SU-DHL-6 (cell line): ENCODE results near the gene PCAT6.

Experiments
- CTCF ChIP-seq: fragments of 200-600 bp; sonication (generic); IDR thresholded peaks from one replicate; pipeline ENCODE4 v1.5.1; 2017; ENCODE audit warnings: antibody characterized with exemption, mild to moderate bottlenecking, low read length, moderate library complexity; ENCODE audit not compliant: insufficient read depth, poor library complexity, severe bottlenecking
- EZH2phosphoT487 ChIP-seq: fragments of 200-600 bp; sonication (generic), shearing (Covaris generic); conservative IDR thresholded peaks from 2 replicates; pipeline ENCODE4 v1.6.1; 2018; ENCODE audit warnings: mild to moderate bottlenecking, antibody characterized with exemption, low read length, moderate library complexity, mixed read lengths

GRCh38 chr1:202800742-202801141, 10.0 kb upstream of the PCAT6 start:
- TF ChIP-seq CTCF = no peak
- no peak for TF ChIP-seq EZH2phosphoT487
